A549 treated with dexamethasone at 1 μM for 4 hours (cell line): Measurements from ENCODE around the gene ARL6IP1. TPM values are rescaled to one million over a fixed set of nuclear protein-coding genes. Genes with fewer than 3 reads are reported as not detected.

Source experiments
- total RNA-seq: library from RNA; stranded (reverse); fragments of 200-300 nt; extraction: Qiagen RNA extraction; gene quantifications from 5 replicates; pipeline ENCODE4 v1.2.3, GENCODE V29; 2022

The ARL6IP1 gene
- 251 to 407 TPM (median 288 TPM) in 5 replicates for total RNA-seq

GRCh38 chr16:18801145-18801972, at the start of gene ARL6IP1:
Gene ARL6IP1, minus strand, starts transcription at chr16:18801549. Its CDS starts 83 bp downstream, at chr16:18801466.

GRCh38 chr16:18789850-18790706, 11.3 kb downstream of the ARL6IP1 start, which contains the start of gene RPS15A:
Gene RPS15A, minus strand, starts transcription at chr16:18790334. Its CDS starts 1,221 bp downstream, at chr16:18789113.

Other genes starting within 250 kb of the ARL6IP1 start
- gene NOMO2, start 239.5 kb downstream of the ARL6IP1 start, total RNA-seq: 98.6 to 123 TPM (median 119 TPM) in 5 replicates
- 2,132 to 2,533 TPM (median 2,241 TPM) in 5 replicates for gene RPS15A, start 11.2 kb downstream of the ARL6IP1 start, total RNA-seq
- gene SMG1, start 124.9 kb upstream of the ARL6IP1 start, total RNA-seq: 12.5 to 26.4 TPM (median 21.2 TPM) in 5 replicates
- gene TMC7, start 182.4 kb upstream of the ARL6IP1 start, total RNA-seq: 4.9 to 7.2 TPM (median 6.2 TPM) in 5 replicates